Activated CD8-positive, alpha-beta memory T cell treated with anti-CD3 and anti-CD28 coated beads, Interleukin-2, amount 50 U/mL, for 1 hour (primary cell): ENCODE data around the gene ZDHHC18.
A peak's percentile ranks its signal among the peaks of the same experiment; 100 is the strongest.
"Not testable (repeated sequence)": the region's sequence is repeated elsewhere in the genome, so short reads cannot be mapped to it uniquely, and the experiment has no call there.

Experiments
- DNase-seq: peaks from one replicate; pipeline ENCODE4 v3.0.0-alpha.2; 2020; ENCODE audit errors: extremely low read depth

Gene ZDHHC18

DNA sequence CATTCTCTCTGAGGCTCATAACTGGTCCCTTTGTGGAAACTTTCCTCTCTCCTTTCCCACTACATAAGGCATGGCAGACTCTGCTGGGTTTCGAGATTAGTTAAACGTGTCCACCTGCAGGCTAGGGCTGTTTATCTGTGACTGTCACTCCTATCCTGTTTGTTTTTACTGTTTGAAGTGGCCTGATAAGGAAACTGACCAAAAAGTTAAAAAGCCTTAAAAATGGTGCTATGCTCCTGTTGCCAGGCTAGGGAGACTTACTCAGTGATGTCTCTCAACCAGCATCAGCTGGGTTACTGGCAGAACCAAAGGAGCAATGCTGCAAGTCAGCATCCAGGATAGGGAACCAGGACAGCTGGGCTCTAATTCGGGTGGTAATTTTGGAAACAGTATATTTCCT, 34.9 kb upstream of the ZDHHC18 start:
- no peak for DNase-seq

DNA sequence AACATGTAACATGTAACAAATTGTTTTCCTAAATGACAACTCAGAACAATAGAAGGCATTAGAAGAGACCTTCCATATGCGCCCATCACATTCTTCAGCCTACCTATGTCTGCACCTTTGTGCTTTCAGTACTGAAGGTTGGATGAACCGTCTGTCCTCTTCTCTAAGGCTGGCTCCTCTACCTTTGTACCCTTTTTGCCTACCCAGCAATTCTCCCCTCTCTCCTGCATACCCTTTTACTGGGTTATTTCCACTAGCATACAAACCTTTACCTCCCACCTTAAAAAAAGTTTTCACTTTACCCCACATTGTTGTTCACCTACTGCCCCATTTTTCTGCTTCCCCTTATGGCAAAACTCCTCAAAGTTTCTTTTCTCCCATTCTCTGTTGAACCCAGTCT, 33.6 kb upstream of the ZDHHC18 start:
- DNase-seq = no peak

DNA sequence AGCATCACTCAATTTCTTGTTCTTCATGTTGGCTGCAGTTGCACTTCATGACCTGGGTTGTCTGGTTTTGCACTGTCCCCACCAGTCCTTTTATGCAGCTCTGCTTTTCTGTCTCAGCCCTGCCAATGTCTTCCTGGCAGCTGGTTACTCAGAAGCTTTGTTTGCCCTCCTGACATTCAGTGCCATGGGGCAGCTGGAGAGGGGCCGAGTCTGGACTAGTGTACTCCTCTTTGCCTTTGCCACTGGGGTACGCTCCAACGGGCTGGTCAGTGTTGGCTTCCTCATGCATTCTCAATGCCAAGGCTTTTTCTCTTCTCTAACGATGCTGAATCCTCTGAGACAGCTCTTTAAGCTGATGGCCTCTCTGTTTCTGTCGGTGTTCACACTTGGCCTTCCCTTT, 32.1 kb upstream of the ZDHHC18 start:
- no peak for DNase-seq

DNA sequence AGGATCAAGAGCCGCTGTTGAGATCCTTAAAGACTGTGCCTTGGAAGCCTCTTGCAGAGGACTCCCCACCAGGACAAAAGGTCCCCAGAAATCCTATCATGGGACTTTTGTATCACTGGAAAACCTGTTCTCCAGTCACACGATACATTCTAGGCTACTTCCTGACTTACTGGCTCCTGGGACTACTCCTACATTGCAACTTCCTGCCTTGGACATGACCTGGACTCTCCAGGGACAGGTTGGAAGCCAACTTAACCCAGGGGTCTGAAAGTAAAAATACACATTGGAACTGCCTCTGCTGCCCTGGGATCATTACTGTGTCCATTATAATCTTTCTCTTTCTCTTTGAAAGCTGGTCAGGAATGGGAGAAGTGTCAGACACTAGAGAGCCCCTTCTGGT, 28.9 kb upstream of the ZDHHC18 start:
- DNase-seq = no peak

DNA sequence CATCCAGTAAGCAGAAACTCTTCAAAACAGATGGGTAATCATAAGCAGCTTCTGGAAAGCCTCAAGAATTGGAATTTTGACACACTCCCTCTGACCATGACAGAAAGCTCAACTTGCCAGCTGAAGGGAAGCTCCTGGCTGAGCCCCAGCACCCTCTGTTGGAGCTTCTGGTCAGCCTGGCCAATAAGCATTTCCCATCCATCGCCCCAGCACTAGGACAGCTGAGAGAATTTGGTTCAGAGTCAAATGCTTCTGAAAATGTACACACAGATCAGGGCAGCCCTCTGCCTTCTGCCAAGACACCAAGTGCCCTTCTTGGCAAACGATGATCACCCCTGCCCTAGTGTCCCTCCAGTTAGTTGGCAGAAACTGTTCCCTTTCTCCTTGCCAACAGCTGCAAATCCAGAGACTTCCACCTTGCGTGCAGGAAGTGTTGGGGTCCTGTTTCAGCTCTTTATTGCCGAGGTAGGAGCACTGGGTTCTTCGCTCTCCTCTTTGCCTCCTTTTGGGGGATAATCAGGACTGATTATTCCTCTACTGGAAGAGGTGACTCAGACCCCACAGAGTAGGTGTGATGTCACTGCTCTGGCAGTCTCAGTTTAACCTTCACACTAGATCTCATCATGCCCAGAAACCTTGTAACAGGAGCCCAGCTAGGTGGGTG, 26.9 kb upstream of the ZDHHC18 start:
- DNase-seq = no peak

DNA sequence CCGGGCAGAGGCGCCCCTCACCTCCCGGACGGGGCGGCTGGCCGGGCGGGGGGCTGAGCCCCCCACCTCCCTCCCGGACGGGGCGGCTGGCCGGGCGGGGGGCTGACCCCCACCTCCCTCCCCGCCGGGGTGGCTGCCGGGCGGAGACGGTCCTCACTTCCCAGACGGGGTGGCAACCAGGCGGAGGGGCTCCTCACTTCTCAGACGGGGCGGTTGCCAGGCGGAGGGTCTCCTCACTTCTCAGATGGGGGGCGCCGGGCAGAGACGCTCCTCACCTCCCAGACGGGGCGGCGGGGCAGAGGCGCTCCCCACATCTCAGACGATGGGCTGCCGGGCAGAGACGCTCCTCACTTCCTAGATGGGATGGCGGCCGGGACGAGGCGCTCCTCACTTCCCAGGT, 22.6 kb upstream of the ZDHHC18 start:
- DNase-seq = not testable (repeated sequence)

DNA sequence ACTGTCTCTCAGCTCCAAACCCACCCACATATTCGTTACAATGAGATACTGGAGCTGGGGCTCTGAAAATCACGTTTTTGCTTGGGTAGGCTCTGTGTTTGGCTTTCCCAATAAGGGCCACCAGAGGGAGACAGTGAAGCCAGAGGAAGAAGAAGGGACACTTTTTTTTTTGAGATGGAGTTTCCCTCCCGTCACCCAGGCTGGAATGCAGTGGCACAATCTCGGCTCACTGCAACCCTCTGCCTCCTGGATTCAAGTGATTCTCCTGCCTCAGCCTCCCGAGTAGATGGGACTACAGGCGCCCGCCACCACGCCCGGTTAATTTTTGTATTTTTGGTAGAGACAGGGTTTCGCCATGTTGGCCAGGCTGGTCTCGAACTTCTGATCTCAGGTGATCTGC, 16.4 kb upstream of the ZDHHC18 start:
- DNase-seq = peak; percentile 44

DNA sequence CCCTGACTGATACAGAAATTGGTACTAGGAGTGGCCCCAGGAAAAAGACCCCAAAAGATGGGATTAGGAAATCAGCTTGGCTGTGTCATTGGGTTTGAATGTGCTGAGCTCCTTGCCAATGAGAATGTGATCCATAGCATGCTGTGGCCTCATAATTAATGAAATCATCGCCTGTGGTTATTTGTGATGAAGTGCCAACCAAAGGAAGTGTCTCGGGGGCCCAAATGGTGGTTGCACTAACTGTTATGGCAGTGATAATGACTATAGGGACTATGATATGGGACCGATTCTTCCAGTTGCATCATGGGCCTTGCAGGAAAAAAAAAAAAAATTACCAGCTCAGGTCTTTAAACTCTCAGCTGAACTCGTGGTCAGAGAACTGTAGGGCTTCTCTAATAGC, 15.4 kb upstream of the ZDHHC18 start:
- DNase-seq = no peak

DNA sequence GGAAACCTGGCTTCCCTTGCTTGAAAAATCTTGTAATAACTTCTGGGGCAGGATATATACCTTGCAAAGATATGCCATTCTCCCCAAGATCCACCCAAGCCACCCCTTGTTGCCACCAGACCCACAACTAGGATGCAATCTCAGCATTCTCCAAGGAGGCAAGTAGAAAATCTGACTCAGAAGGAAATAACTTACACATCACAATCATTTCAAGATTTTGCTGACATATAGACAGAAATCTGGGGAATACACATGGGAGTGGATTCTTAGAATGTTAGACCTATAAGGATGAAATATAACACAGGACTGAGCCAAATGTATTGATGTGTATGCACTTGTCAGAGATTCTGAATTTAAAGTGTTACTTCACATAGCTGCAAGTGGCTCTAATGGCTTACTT, 14.8 kb upstream of the ZDHHC18 start:
- no peak for DNase-seq

DNA sequence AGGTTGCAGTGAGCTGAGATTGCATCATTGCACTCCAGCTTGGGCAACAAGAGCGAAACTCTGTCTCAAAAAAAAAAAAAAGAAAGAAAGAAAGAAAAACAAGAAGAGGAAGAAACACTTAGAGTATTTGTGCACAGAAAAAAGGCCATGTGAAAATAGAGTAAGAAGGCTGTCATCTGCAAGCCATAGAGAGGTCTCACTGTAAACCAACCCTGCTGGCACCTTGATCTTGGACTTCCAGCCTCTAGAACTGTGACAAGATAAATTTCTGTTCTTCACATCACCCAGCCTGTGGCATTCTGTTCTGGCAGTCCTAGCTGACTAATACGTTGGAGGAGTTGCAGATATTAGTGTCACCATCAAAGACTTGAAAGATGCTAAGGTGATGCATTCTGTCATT, 12.1 kb upstream of the ZDHHC18 start:
- no peak for DNase-seq

DNA sequence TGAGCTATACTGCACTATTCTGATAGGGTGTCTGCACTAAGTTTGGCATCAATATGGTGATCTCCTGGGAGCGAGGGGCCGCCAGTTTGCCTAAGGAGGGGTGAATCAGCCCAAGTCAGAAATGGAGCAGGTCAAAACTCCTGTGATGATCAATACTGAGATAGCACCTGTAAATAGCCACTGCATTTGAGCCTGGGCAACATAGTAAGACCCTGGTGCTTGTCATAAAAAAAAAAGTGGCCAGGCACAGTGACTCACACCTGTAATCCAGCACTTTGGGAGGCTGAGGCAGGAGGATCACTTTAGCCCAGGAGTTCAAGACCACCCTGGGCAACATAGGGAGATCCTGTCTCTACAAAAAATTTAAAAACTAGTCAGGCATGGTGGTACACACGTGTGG, 11.6 kb upstream of the ZDHHC18 start:
- no peak for DNase-seq

DNA sequence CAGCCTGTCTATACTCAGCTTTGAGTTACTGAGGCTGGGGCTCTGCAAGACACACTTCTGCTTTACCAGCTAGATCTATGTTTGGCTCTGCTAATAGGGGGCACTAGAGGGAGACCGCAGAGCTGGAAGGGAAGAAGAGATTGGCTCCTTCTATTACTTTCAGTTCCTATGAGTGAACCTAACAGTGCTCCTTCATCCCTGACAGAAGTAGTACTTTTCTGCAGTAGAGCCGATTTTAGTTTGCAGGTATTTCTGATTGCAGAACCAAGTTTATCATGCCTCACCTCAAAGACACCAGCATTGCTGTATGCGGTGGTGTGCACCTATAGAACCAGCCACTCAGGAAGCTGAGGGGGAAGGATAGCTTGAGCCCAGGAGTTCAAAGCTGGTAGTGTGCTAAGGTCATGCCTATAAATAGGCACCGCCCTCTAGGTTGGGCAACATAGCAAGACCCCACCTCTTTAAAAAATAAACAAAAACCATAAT, 5.7 kb upstream of the ZDHHC18 start:
- no peak for DNase-seq

DNA sequence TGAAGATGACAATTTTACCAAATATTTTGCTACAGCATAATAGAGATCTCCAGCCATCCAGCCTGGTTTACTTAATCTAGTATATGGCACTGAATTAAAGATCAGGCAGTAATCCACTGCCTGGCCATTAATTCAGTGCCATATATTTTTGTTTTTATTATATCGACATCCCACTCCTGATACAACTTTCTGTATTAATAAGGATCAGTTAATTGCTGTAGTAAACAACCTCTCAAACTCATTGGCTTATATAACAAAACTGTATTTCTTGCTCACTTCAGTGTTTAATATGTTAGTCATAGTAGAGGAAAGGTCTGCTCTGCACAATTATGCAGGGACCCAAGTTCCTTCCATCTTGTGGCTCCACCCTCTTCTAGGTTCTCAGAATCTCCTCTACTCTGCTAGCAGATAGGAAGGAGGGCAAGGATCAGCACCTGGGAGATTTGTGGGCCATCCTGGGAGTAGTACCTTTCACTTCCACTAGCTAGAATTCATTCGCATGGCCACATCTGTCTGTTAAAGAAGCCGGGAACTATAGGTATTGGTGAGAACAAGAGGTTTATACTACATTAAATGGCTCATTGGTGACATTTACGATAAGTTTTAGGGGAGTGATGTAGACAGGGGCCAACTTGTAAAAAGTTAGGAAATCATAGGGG, 3.6 kb upstream of the ZDHHC18 start:
- no peak for DNase-seq

DNA sequence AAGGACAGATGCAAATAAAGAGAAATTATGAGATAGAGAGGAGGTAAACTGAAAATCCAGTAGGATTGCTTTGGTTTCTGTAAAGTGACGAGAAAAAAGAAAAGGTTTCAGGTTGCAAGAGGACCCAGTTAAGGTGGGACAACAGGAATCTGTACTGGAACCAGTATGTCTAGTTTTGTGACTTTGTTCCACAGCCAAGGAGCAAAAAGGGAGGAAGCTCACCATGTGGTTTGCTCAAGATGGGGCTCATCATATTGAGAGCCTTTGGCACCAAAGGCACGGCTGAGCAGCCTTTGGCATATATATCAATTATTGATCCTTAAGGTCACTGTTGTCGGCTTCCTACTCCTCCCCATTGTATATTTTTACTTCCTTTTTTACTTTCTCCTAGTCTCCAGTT, 1.8 kb upstream of the ZDHHC18 start:
- DNase-seq = no peak

DNA sequence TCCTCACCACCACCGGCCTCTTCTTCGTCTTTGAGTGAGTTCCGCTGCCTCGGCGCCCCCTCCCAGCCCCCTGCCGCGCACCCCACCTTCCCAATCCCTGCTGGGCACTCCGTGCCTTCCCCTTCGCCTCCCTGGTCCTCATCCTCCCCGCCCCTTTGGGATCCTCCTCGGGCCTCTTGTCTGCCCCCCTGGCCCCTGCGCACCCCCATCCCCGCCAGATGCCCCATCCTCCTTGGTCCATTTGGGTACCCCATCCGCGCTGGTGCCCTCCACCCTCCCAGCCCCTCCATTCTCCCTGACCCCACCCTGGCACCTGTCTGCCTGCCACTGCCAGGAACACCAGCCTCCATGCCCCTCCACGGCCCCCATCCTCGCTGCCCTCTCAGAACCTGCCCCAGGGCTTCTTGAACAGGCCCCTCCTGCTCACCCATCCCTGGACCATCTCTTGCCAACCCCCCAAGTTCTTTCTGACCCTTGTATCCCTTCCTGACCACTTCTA, 667 bp downstream of the ZDHHC18 start:
- DNase-seq = no peak

DNA sequence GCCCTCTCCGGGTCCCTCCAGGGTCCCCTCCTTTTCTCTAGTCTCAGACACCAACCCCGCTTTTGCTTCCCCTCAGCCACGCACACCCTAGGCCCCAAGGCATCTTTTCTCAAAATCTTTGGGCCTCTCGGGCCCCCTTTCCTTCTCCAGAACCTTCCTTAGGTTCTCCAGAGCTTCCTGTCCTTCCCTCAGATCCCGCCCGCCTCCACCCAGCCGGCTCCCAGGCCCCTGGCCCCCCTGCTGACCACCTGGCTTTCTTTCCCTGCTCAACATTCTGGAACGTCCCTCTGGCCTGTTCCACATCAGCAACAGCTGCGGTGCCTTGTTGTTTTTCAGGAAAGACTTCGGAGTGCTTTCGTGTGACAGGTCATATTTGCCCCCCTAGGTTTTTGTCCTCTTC, 1.2 kb downstream of the ZDHHC18 start:
- no peak for DNase-seq

DNA sequence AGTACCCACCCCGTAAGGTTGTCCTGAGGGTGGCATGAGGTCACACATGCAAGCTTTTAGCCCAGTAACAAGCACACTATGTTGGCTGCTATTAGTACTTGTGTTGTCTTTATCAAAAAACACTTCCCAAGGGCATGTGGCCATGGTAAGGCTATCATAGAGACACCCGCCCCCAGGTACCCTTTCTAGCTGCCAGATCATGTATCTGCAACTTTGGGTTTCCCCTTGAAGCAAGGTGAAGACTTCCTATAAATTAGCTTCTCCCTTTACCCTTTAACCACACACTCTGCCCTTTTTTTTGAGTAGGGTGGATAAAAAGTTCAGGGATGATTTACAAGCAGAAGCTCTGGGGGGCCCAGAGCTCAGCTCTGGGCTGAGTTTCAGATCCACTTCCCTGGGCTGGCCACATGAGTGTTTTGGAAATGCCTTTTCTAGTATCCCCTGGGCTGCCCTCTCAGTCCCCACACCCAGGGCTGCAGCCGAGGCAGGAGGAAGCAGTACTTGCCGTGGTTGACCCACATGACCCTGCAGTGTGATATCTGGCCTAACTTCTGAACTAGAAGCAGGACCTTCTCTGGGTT, 2.0 kb downstream of the ZDHHC18 start:
- no peak for DNase-seq

DNA sequence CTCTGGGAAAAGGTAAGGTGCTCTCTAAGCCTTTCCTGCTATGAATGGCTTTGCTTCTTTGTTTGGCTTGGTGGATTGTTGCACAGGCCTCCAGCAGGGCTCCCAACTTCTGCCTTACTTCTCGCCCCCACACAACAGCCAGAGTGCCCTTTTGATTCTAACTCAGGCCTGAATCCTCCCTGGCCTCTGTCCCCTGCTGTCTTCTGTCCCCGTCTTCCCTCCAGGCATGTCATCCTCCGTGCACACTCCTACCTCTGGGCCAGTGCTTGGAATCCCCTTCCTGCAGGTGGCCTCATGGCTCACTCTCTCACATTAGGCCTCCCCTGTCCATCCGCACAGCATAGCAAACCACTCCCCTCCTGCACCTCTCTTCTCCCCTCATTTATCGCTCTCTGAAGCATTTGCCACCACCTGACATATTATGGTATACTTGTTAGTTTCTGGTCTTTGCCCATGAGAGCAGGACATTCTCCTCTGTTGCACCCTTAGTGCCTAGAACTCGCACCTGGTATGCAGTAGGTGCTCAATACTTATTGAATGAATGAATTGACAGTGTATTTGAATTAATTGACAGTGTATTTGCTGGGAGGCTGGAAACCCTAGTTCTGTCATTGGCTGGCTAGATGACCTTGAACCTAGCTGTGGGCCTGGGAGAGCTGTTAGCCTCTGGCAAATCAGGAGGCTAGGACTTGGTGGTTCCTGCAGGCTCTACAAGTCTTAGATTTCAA, 2.9 kb downstream of the ZDHHC18 start:
- DNase-seq = no peak

DNA sequence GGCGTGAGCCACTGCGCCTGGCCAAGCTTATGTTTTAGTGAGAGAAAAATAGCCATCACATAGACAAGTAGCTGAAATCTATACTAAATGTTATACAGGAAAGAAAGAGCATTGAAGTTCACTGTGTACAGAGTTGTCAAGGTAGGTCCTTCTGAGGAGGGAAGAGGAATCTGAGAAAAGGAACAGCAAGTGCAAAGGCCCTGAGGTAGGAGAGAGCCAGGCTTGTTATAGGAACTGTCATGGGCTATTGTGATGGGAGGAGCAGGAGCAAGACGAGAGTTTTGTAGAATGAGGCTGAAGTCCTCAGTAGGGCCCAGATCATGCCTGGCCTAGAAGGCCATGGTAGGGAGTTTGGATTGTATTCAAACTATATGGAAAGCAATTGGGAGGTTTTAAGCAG, 4.6 kb downstream of the ZDHHC18 start:
- no peak for DNase-seq

DNA sequence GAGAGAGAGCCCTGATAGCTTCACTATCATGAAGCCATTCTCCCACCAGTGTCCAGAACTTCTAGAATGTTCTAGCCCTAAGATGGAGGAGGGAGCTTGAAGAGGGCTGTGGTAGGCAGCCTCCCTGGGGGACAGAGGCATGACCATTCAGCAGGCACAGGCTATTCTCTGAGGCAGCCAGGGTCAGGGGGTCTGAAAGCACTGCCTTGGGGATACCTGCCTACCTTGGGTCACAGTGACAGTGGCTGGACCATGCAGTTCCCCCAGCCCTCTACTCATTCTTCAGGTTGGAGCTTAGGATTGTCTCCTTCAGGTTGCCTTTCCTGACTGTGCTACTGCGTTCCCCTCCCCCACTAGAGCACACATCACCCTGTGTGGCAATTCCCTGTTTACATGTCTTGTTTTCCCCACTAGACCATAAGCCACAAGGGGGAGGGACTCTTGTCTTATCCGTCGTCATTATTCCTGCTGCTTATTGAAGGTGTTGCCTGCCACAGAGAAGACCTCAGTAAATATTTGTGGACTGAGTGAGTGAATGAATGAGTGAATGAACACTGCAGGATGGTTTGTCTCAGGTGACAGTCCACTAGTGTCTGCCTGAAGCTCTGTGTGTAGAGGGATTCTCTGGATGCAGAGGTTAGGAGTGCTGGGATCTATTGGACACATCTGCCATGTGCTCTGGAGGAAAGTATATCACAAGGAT, 5.2 kb downstream of the ZDHHC18 start:
- DNase-seq = no peak

DNA sequence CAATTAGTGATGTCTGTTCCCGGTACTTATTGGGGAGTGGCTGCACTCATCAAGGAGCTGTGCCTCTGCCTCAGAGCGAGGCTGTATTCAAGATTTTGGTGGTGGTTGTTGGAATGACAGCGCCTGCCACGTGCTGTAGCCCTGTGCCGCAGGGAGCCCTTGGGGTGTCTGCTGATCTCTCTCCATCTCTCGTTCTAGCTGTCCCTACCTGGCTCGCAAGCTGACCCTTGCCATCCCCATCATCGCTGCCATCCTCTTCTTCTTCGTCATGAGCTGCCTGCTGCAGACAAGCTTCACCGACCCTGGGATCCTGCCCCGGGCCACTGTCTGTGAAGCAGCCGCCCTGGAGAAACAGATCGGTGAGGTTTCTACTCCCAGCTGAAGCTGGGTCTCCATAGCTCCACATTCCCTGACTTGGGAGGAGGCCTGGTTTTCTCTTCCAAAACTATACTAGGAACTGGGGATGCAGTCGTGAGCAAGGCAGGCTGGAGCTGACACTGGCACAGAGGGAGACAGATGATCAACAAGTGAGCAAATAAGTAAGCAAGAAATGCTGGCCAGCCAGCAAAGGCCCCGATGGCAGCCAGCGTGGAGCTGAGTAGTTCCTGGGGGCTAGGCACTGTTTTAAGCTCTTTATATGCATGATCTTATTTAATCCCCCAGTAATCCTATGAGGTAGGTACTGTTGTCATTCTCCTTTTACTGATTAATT, 5.9 kb downstream of the ZDHHC18 start:
- DNase-seq = no peak
